Stimulated activated CD8-positive, alpha-beta memory T cell treated with anti-CD3 and anti-CD28 coated beads, Interleukin-15, amount 100 ng/mL, for 1 hour (primary cell): Measurements from ENCODE around the gene DCST1.
A peak's percentile ranks its signal among the peaks of the same experiment; 100 is the strongest.

ENCODE experiments used
- DNase-seq: peaks from one replicate; pipeline ENCODE4 v3.0.0-alpha.2; 2020; ENCODE audit warnings: low read depth

DCST1 gene

GRCh38 chr1:155091071-155092051 is 57.7 kb downstream of the DCST1 start:
- peak; percentile 64 for DNase-seq

GRCh38 chr1:155092131-155092530 is 58.5 kb downstream of the DCST1 start:
- no peak for DNase-seq

GRCh38 chr1:155092641-155093040 is 59.0 kb downstream of the DCST1 start:
- no peak for DNase-seq

DNA sequence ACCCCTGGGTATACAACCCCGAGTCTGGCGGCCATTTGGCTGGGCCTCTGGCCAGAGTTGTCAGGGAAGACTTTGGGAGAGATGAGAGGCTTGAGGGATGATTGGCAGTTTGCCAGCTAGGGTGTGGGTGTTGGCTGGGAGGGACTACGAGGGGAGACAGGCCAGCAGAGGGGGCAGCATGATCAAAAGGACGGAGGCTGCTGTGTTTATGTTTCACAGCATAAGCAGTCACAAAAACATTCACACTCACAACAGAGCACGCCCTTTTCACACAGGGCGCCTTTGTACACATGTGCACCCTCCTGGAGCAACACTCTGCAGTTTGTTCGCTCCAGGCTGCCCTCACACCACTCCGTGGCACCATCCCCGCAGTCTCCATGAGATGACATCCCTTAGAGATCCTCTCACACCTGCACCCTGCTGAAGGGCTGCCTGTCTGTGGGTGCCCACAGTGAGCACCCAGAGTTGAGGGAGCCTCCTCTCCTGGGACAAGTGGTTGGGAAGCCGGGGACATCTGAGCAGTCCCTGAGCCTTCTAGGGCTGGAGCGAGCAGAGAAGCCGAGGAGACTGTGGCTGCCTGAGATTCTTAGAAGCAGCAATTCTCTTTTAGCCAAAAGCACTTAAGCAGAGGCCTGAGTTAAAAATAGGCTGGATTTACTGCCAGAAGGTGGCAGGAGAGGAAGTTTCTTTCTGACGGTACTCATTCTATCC is 60.4 kb downstream of the DCST1 start:
- DNase-seq: no peak

DNA sequence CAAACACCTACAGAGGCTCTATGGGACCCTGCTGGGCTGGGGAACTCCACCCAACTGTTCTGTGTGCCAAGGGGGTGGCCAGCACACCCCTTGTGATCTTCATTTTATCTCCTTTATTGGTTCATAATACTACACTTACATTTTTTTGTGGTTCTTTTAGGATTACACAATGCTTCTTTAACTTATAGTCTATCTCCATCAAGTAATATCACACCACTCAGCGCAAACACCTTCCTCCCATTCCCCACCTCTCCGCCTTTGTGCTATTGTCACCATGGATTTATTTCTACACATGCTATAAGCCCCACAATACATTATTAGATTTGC is 61.0 kb downstream of the DCST1 start:
- no peak for DNase-seq

GRCh38 chr1:155099331-155099730 is 65.7 kb downstream of the DCST1 start:
- no peak for DNase-seq
